NCI-H1694 treated with DMSO at 0.1 percent for 48 hours (cell line): ENCODE data around the gene MMP20.

Source experiments
- DNase-seq: peaks from one replicate; lab custom pipeline; 2025; lab: John Stamatoyannopoulos, UW

Gene MMP20

GRCh38 chr11:102623128-102623527 is 2.0 kb downstream of the MMP20 start:
- no peak for DNase-seq

GRCh38 chr11:102622258-102622657 is 2.9 kb downstream of the MMP20 start:
- DNase-seq = no peak

GRCh38 chr11:102620818-102621561 is 4.1 kb downstream of the MMP20 start:
- DNase-seq = no peak

- DNase-seq = no peak
These were observed 5.0 kb downstream of the MMP20 start for GRCh38 chr11:102620179-102620578.

GRCh38 chr11:102617466-102618008 is 7.6 kb downstream of the MMP20 start:
- DNase-seq = no peak

- DNase-seq = no peak
These were observed 9.2 kb downstream of the MMP20 start for GRCh38 chr11:102615894-102616432.

GRCh38 chr11:102615077-102615893 is 9.8 kb downstream of the MMP20 start:
- no peak for DNase-seq

- DNase-seq = no peak
These were observed 10.6 kb downstream of the MMP20 start for GRCh38 chr11:102614485-102614884.

- no peak for DNase-seq
These were observed 11.1 kb downstream of the MMP20 start for GRCh38 chr11:102614031-102614430.

- no peak for DNase-seq
These were observed 11.7 kb downstream of the MMP20 start for GRCh38 chr11:102613450-102613849.

- DNase-seq = no peak
These were observed 13.8 kb downstream of the MMP20 start for GRCh38 chr11:102611291-102611690.

GRCh38 chr11:102610200-102610599 is 14.9 kb downstream of the MMP20 start:
- no peak for DNase-seq

GRCh38 chr11:102608699-102609098 is 16.4 kb downstream of the MMP20 start:
- DNase-seq = no peak

GRCh38 chr11:102604875-102605274 is 20.3 kb downstream of the MMP20 start:
- DNase-seq = no peak

- no peak for DNase-seq
These were observed 21.1 kb downstream of the MMP20 start for GRCh38 chr11:102604011-102604410.

- DNase-seq = no peak
These were observed 21.6 kb downstream of the MMP20 start for GRCh38 chr11:102603576-102603975.

GRCh38 chr11:102603091-102603490 is 22.0 kb downstream of the MMP20 start:
- no peak for DNase-seq

- DNase-seq = no peak
These were observed 24.5 kb downstream of the MMP20 start for GRCh38 chr11:102600666-102601065.

GRCh38 chr11:102599642-102600261 is 25.4 kb downstream of the MMP20 start:
- no peak for DNase-seq

- no peak for DNase-seq
These were observed 26.9 kb downstream of the MMP20 start for GRCh38 chr11:102598272-102598671.

GRCh38 chr11:102596578-102596977 is 28.6 kb downstream of the MMP20 start:
- DNase-seq = no peak
